ENCODE measurements around the gene DIS3L2.

GRCh38 chr2:231998046-231998445, 36.5 kb downstream of the DIS3L2 start:
- TF ChIP-seq, protein P1, sequence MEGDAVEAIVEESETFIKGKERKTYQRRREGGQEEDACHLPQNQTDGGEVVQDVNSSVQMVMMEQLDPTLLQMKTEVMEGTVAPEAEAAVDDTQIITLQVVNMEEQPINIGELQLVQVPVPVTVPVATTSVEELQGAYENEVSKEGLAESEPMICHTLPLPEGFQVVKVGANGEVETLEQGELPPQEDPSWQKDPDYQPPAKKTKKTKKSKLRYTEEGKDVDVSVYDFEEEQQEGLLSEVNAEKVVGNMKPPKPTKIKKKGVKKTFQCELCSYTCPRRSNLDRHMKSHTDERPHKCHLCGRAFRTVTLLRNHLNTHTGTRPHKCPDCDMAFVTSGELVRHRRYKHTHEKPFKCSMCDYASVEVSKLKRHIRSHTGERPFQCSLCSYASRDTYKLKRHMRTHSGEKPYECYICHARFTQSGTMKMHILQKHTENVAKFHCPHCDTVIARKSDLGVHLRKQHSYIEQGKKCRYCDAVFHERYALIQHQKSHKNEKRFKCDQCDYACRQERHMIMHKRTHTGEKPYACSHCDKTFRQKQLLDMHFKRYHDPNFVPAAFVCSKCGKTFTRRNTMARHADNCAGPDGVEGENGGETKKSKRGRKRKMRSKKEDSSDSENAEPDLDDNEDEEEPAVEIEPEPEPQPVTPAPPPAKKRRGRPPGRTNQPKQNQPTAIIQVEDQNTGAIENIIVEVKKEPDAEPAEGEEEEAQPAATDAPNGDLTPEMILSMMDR (IDR thresholded peaks at IDR 0.05) = no peak
- no peak for TF ChIP-seq POLR2A (IDR thresholded peaks at IDR 0.05)
